GM12878 (cell line): ENCODE data around the gene DSE. TPM values are rescaled to one million over a fixed set of nuclear protein-coding genes. Genes with fewer than 3 reads are reported as not detected.

ENCODE experiments used
- ATAC-seq: fragments of 200-7000 bp; cut with Tn5 transposase; 3 replicates; pipeline ENCODE4 v1.9.1; 2020; ENCODE audit warnings: mild to moderate bottlenecking, moderate library complexity
- BruUV-seq: library from RNA; stranded (reverse); fragments of 400-500 nt; replicated peaks from 2 replicates; lab custom pipeline; 2021; lab: Mats Ljungman, UMichigan
- CTCF ChIA-PET: fragments of 300-600 bp; sonication (Branson Sonifier 250); formaldehyde crosslinking; extraction: SDS; loops from one replicate; lab custom pipeline; 2021; ENCODE audit warnings: inconsistent platforms; lab: Yijun Ruan, JAX
- POLR2A ChIA-PET: fragments of 350-600 bp; formaldehyde crosslinking; extraction: SDS; loops from one replicate; lab custom pipeline; 2021; ENCODE audit warnings: inconsistent platforms; lab: Charles Lee
- RAD21 ChIA-PET: fragments of 300-600 bp; sonication (Branson Sonifier 250); formaldehyde crosslinking; loops from one replicate; lab custom pipeline; 2023; ENCODE audit warnings: antibody characterized with exemption; ENCODE audit not compliant: unreplicated experiment; lab: Charles Lee
- SMC1A ChIA-PET: fragments of 300-600 bp; sonication (Branson Sonifier 250); formaldehyde crosslinking; loops from one replicate; lab custom pipeline; 2023; ENCODE audit not compliant: unreplicated experiment, uncharacterized antibody; lab: Charles Lee
- DNase-seq: peaks from one replicate; pipeline ENCODE4 v3.0.0-alpha.2; 2011; ENCODE audit warnings: low read depth, low spot score
- FAIRE-seq: peaks from 3 replicates; lab custom pipeline; 2011; peaks lifted over from hg19 to GRCh38; lab: Jason Lieb, UNC
- H2AFZ ChIP-seq: 2 replicates; pipeline ENCODE4 v1.6.0; 2011; ENCODE audit warnings: low read depth, low read length, control low read depth; ENCODE audit not compliant: control insufficient read depth
- H3K27ac ChIP-seq: 2 replicates; pipeline ENCODE4 v1.5.1; 2011; ENCODE audit warnings: control low read depth; ENCODE audit not compliant: control insufficient read depth, insufficient read depth
- H3K27me3 ChIP-seq, 2 experiments: replicated peaks in 1 of 2; 2 replicates each; pipeline versions ENCODE4 v1.6.0 to v1.6.1; 2011; ENCODE audit warnings: low read length in 1 of 2; ENCODE audit not compliant: control insufficient read depth in 2 of 2, insufficient read depth in 2 of 2
- H3K36me3 ChIP-seq, 2 experiments: 2 replicates each; pipeline ENCODE4 v1.5.1; 2011; ENCODE audit warnings: low read length in 1 of 2; ENCODE audit not compliant: control insufficient read depth in 2 of 2, insufficient read depth in 2 of 2
- H3K4me1 ChIP-seq: 2 replicates; pipeline ENCODE4 v1.6.1; 2011; ENCODE audit warnings: mild to moderate bottlenecking, low read length, moderate library complexity, mixed read lengths; ENCODE audit not compliant: control insufficient read depth, insufficient read depth
- H3K4me2 ChIP-seq: 2 replicates; pipeline ENCODE4 v1.6.0; 2011; ENCODE audit warnings: control low read depth; ENCODE audit not compliant: control insufficient read depth, insufficient read depth
- H3K4me3 ChIP-seq: fragments of 200-600 bp; sonication (generic); 2 replicates; pipeline ENCODE4 v1.5.1; 2016
- H3K79me2 ChIP-seq: 2 replicates; pipeline ENCODE4 v1.6.0; 2011; ENCODE audit warnings: low read length; ENCODE audit not compliant: control insufficient read depth, insufficient read depth
- H3K9ac ChIP-seq: 2 replicates; pipeline ENCODE4 v1.8.0; 2011; ENCODE audit warnings: low read length, control low read depth, mixed read lengths; ENCODE audit not compliant: control insufficient read depth, insufficient read depth
- H3K9me3 ChIP-seq: replicated peaks from 3 replicates; pipeline ENCODE4 v1.5.1; 2011; ENCODE audit warnings: mild to moderate bottlenecking, low read length; ENCODE audit not compliant: control insufficient read depth, insufficient read depth
- H4K20me1 ChIP-seq: 2 replicates; pipeline ENCODE4 v1.6.0; 2011; ENCODE audit not compliant: control insufficient read depth, insufficient read depth
- BMI1 ChIP-seq: fragments of 450-650 bp; IDR thresholded peaks from 2 replicates; pipeline ENCODE4 v1.6.1; 2016; ENCODE audit warnings: mild to moderate bottlenecking, moderate library complexity, borderline replicate concordance
- CUX1 ChIP-seq: IDR thresholded peaks from 2 replicates; pipeline ENCODE4 v1.6.1; 2012; ENCODE audit warnings: improper control_type of control experiment, low read depth, low read length; ENCODE audit not compliant: insufficient replicate concordance
- ETV6 ChIP-seq, 2 experiments: fragments of 450-650 bp in 1 of 2; IDR thresholded peaks in 1 of 2; conservative IDR thresholded peaks in 1 of 2; 2 replicates each; pipeline ENCODE4 v1.6.1; 2014; ENCODE audit warnings: antibody characterized with exemption in 1 of 2, borderline replicate concordance in 1 of 2, low read depth in 1 of 2, mild to moderate bottlenecking in 1 of 2, moderate library complexity in 1 of 2
- JUND ChIP-seq: IDR thresholded peaks from 2 replicates; pipeline ENCODE4 v1.6.1; 2012; ENCODE audit warnings: low read depth, mild to moderate bottlenecking, low read length, improper control_type of control experiment, moderate library complexity
- KAT2A ChIP-seq: conservative IDR thresholded peaks from 2 replicates; pipeline ENCODE4 v1.6.1; 2011; ENCODE audit warnings: low read depth, low read length; ENCODE audit not compliant: control insufficient read depth
- MLLT1 ChIP-seq: fragments of 450-650 bp; IDR thresholded peaks from 2 replicates; pipeline ENCODE4 v1.6.1; 2016; ENCODE audit warnings: mild to moderate bottlenecking
- PML ChIP-seq: IDR thresholded peaks from 2 replicates; pipeline ENCODE4 v1.6.1; 2012; ENCODE audit warnings: low read length, inconsistent platforms
- PRDM15 ChIP-seq: fragments of 450-650 bp; formaldehyde crosslinking; IDR thresholded peaks from 2 replicates; pipeline ENCODE4 v1.4.0; 2020; ENCODE audit warnings: mild to moderate bottlenecking, moderate library complexity
- RFX5 ChIP-seq: IDR thresholded peaks from 2 replicates; pipeline ENCODE4 v1.6.1; 2011; ENCODE audit warnings: low read depth, low read length, improper control_type of control experiment
- WRNIP1 ChIP-seq: IDR thresholded peaks from 2 replicates; pipeline ENCODE4 v1.6.1; 2011; ENCODE audit warnings: low read depth, low read length, improper control_type of control experiment, borderline replicate concordance
- ZNF384 ChIP-seq: IDR thresholded peaks from 2 replicates; pipeline ENCODE4 v1.6.1; 2012; ENCODE audit warnings: low read depth, mild to moderate bottlenecking, low read length, improper control_type of control experiment, borderline replicate concordance
- in situ Hi-C: fragments of 300-500 bp; cut with MboI; formaldehyde crosslinking; loops from 9 replicates; pipeline ENCODE4 v1.14.3; 2018; ENCODE audit warnings: mixed read lengths
- intact Hi-C: fragments of 100-400 bp; cut with micrococcal nuclease; formaldehyde crosslinking; loops from one replicate; pipeline ENCODE4 v1.14.2; 2022; ENCODE audit not compliant: unreplicated experiment
- polyA plus RNA-seq, 11 experiments: library from polyadenylated mRNA; depleted of rRNA in 4 of 11; unstranded in 6 of 11; stranded (reverse) in 5 of 11; fragments of >200 nt; fragmentation: Nextera tagmentation in 4 of 11; fragmentation: Illumina TruSeq in 1 of 11; extraction: Ambion mirVana in 4 of 11; extraction: Trizol in 1 of 11; gene quantifications; 1 replicate in 1 of 11; 2 replicates in 10 of 11; pipeline versions ENCODE4 v1.2.1 to v1.2.3, GENCODE V29; 2011 to 2016; ENCODE audit warnings: inconsistent platforms in 2 of 11, missing spikeins in 2 of 11, low read depth in 1 of 11
- total RNA-seq, 4 experiments: library from RNA; depleted of rRNA in 3 of 4; stranded (reverse); fragments of >200 nt in 3 of 4; fragmentation: Illumina TruSeq in 1 of 4; extraction: Trizol in 1 of 4; gene quantifications; 2 replicates each; pipeline versions ENCODE4 v1.2.1 to v1.2.3, GENCODE V29; 2013 to 2021

DSE gene
- total and polyA plus RNA-seq, 10 of the 15 experiments (the other 5 are each of a cell fraction or from before 2014, with no cell fraction given): 12.6 to 76.4 (median 43.0) TPM

- no peak for TF ChIP-seq CUX1
- TF ChIP-seq WRNIP1: no peak
- TF ChIP-seq ZNF384: no peak
These were observed 5.4 kb downstream of the DSE start (continued) for GRCh38 chr6:116376149-116376548.

GRCh38 chr6:116379764-116380163 lies 9.0 kb downstream of the DSE start:
- SMC1A ChIA-PET: interaction anchor here (0.9 to 1.0 kb wide), 2 partner anchors 26 to 68 kb away, joined by 3 to 4 read pairs; no protein-coding TSS in a partner anchor
- H3K4me3 ChIP-seq: no peak overlapping the region
- H3K27ac ChIP-seq: no peak overlapping the region
- ATAC-seq (no peak), FAIRE-seq (no peak), DNase-seq (no peak)
- peaks cover under 1% of the 10 kb centered on the region; the same call in 1 of the 2 replicates for H3K4me1 ChIP-seq
- H2AFZ ChIP-seq: no peak overlapping the region
- H4K20me1 ChIP-seq: no peaks in the 10 kb centered on the region
- H3K4me2 ChIP-seq: no peak overlapping the region
- H3K79me2 ChIP-seq: peaks cover 86% of the 10 kb centered on the region
- CTCF ChIA-PET: no interaction called here
- in situ Hi-C loops: no loop called here
- H3K36me3 ChIP-seq: peaks cover 0 to 6% of the 10 kb centered on the region in 2 experiments; a peak in 1 of 4 replicates
- intact Hi-C loops: loop anchor here (10.0 kb wide), 1 partner anchor 285 kb away; the partner anchor contains the start of gene ZUP1
- POLR2A ChIA-PET: no interaction called here
- RAD21 ChIA-PET: interaction anchor here (0.8 kb wide), 1 partner anchor 13 kb away, joined by 3 read pairs; no protein-coding TSS in a partner anchor
- no peaks in the 10 kb centered on the region for H3K27me3 ChIP-seq
- no peaks in the 10 kb centered on the region for H3K9me3 ChIP-seq
- no TSS peak for BruUV-seq
- no peak overlapping the region for H3K9ac ChIP-seq
- TF ChIP-seq PRDM15 (CRISPR knock-in tag) (no peak), BMI1 (no peak), MLLT1 (no peak), JUND (no peak), ETV6 (conservative IDR thresholded peaks at IDR 0.05 in 1 of 2, IDR thresholded peaks at IDR 0.05 in 1 of 2; ENCODE audit: borderline replicate concordance in 1 of 2, low read depth in 1 of 2) (no peak), PML (no peak), KAT2A (no peak), RFX5 (no peak)
